ENCODE data around the gene CELF3.
A peak's percentile ranks its signal among the peaks of the same experiment; 100 is the strongest.

The CELF3 gene

GRCh38 chr1:151728151-151729054 is 11.8 kb upstream of the CELF3 start:
- DNase-seq (ENCODE audit: low read depth in 1 of 2, low spot score in 1 of 2) = no peak
- Histone ChIP-seq H3K27ac (replicated peaks) (no peak overlapping the region), H3K4me3 (replicated peaks; ENCODE audit: insufficient read depth, low read length) (no peak overlapping the region), H3K27me3 (ENCODE audit: insufficient read depth, poor library complexity, severe bottlenecking) (peaks cover 8% of the 10 kb centered on the region)
- TF ChIP-seq, protein P1, sequence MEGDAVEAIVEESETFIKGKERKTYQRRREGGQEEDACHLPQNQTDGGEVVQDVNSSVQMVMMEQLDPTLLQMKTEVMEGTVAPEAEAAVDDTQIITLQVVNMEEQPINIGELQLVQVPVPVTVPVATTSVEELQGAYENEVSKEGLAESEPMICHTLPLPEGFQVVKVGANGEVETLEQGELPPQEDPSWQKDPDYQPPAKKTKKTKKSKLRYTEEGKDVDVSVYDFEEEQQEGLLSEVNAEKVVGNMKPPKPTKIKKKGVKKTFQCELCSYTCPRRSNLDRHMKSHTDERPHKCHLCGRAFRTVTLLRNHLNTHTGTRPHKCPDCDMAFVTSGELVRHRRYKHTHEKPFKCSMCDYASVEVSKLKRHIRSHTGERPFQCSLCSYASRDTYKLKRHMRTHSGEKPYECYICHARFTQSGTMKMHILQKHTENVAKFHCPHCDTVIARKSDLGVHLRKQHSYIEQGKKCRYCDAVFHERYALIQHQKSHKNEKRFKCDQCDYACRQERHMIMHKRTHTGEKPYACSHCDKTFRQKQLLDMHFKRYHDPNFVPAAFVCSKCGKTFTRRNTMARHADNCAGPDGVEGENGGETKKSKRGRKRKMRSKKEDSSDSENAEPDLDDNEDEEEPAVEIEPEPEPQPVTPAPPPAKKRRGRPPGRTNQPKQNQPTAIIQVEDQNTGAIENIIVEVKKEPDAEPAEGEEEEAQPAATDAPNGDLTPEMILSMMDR (IDR thresholded peaks at IDR 0.05; ENCODE audit: insufficient read depth, low read length) = no peak
- no peak for TF ChIP-seq POLR2AphosphoS5 (IDR thresholded peaks at IDR 0.05; ENCODE audit: low read depth)
- TF ChIP-seq, protein P2, sequence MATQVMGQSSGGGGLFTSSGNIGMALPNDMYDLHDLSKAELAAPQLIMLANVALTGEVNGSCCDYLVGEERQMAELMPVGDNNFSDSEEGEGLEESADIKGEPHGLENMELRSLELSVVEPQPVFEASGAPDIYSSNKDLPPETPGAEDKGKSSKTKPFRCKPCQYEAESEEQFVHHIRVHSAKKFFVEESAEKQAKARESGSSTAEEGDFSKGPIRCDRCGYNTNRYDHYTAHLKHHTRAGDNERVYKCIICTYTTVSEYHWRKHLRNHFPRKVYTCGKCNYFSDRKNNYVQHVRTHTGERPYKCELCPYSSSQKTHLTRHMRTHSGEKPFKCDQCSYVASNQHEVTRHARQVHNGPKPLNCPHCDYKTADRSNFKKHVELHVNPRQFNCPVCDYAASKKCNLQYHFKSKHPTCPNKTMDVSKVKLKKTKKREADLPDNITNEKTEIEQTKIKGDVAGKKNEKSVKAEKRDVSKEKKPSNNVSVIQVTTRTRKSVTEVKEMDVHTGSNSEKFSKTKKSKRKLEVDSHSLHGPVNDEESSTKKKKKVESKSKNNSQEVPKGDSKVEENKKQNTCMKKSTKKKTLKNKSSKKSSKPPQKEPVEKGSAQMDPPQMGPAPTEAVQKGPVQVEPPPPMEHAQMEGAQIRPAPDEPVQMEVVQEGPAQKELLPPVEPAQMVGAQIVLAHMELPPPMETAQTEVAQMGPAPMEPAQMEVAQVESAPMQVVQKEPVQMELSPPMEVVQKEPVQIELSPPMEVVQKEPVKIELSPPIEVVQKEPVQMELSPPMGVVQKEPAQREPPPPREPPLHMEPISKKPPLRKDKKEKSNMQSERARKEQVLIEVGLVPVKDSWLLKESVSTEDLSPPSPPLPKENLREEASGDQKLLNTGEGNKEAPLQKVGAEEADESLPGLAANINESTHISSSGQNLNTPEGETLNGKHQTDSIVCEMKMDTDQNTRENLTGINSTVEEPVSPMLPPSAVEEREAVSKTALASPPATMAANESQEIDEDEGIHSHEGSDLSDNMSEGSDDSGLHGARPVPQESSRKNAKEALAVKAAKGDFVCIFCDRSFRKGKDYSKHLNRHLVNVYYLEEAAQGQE (IDR thresholded peaks at IDR 0.05; ENCODE audit: insufficient replicate concordance, low read depth) = no peak
- no peak for TF ChIP-seq SPI1 (IDR thresholded peaks at IDR 0.05; ENCODE audit: borderline replicate concordance, low read depth)
- TF ChIP-seq GABPA (IDR thresholded peaks at IDR 0.05; ENCODE audit: low read depth) = no peak

DNA sequence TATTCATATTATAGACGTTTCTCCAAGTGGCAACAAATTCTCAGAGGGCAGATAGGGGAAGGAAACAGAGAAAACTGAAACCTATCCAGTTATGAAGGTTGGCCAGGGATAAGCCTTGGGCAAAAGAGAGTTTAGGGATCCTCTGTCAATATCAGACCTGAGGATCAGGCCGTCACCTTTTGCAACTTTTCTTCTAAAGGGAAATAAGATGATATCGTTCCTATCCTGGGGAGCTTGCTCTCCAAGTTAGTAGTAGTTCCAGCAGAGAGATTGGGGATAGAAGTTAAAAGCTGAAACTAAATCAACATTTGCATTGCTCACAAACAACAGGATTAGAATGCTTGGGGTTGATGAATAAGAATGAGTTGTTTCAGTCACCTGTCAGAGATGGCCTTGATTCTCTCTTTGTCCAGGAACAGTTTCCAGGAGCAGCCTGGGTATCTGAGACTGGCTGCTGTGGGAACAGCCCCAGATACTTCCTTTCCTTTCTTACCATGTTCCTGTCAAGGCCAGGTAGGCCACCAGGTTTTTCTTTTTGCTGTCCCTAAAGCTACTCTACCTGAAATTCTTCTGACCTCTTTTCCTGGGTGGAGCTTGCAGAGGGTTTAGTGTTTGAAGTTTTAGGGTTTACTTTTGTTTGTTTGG is 7.2 kb upstream of the CELF3 start:
- Histone ChIP-seq H3K4me3 (replicated peaks; ENCODE audit: insufficient read depth, low read length) (no peak overlapping the region), H3K27me3 (ENCODE audit: insufficient read depth, poor library complexity, severe bottlenecking) (peaks cover 35% of the 10 kb centered on the region), H3K27ac (replicated peaks) (no peak overlapping the region)
- TF ChIP-seq POLR2AphosphoS5 (IDR thresholded peaks at IDR 0.05; ENCODE audit: low read depth) = no peak
- TF ChIP-seq GABPA (IDR thresholded peaks at IDR 0.05; ENCODE audit: low read depth) = no peak
- TF ChIP-seq, protein P2 (IDR thresholded peaks at IDR 0.05; ENCODE audit: insufficient replicate concordance, low read depth) = no peak
- TF ChIP-seq, protein P1 (IDR thresholded peaks at IDR 0.05; ENCODE audit: insufficient read depth, low read length) = no peak
- no peak for TF ChIP-seq SPI1 (IDR thresholded peaks at IDR 0.05; ENCODE audit: borderline replicate concordance, low read depth)
- DNase-seq (ENCODE audit: low read depth in 1 of 2, low spot score in 1 of 2) = no peak

DNA sequence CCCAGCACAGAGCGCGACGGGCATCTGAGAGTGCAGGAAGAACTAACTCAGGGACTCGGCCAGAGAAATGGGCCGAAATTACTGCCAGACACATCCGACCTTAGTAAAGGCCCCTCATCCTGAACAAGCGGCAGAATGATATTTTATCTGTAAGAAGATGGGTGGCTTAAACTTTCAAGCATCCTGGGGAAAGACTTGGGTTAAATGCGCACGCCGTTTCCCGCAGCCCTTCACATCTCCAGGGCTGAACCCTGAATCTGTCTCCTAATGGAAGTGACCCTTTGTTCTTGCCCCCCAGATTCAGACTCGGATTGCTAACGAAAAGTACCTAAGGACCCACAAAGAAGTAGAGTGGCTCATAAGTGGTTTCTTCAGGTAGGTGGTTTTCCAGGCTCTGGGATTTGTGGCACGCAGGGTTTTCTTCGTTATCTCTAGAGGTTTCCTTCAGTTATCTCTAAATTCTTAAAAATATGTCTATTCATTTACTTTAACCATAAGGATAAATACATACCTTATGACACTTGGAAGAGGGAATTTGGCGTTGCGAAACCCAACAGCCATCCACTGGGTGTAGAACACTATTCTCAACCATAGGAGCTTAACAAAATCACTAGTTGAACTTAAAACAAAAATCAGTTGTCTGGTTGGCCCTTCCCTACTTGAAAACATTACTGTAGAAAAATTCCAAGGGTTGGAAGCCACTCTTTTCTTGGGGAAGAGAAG is 5.3 kb upstream of the CELF3 start:
- TF ChIP-seq, protein P2 (IDR thresholded peaks at IDR 0.05; ENCODE audit: insufficient replicate concordance, low read depth) = no peak
- TF ChIP-seq GABPA (IDR thresholded peaks at IDR 0.05; ENCODE audit: low read depth) = no peak
- no peak for TF ChIP-seq POLR2AphosphoS5 (IDR thresholded peaks at IDR 0.05; ENCODE audit: low read depth)
- no peak for TF ChIP-seq SPI1 (IDR thresholded peaks at IDR 0.05; ENCODE audit: borderline replicate concordance, low read depth)
- TF ChIP-seq, protein P1 (IDR thresholded peaks at IDR 0.05; ENCODE audit: insufficient read depth, low read length) = no peak
- 0 out of 2 replicates have a peak overlapping the region, but pooled peaks have one; percentile 5 for H3K4me3 ChIP-seq (replicated peaks; ENCODE audit: insufficient read depth, low read length)
- DNase-seq (ENCODE audit: low read depth in 1 of 2, low spot score in 1 of 2) = no peak
- H3K27me3 ChIP-seq (ENCODE audit: insufficient read depth, poor library complexity, severe bottlenecking) = peaks cover 49% of the 10 kb centered on the region
- no peak overlapping the region for H3K27ac ChIP-seq (replicated peaks)

Data from HL-60 (cell line).